ENCODE measurements around the gene KHSRP.
"Not testable (repeated sequence)": the region's sequence is repeated elsewhere in the genome, so short reads cannot be mapped to it uniquely, and the experiment has no call there.

Gene KHSRP

DNA sequence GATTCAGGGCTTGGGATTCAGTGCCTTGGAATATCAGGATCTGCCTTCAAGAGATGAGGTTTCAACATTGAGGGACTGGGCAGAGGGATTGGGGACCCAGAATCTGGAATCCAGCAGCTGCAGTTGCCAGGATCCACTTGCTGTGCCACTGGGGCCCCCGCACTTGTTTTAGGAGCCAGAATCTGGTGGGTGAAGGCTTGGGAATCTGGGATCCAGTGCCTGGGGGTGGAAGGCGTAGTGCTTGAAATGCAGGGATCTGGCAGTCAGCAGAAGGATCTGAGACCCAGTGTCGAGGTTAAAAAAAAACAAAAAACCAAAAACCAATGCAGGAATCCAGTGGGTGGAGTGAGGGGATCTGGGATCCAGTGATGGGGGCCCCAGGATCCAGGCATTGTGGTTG lies 16.3 kb upstream of the KHSRP start:
- TF ChIP-seq POLR2A (IDR thresholded peaks at IDR 0.05; ENCODE audit: low read length) (no peak), GATA1 (IDR thresholded peaks at IDR 0.05; ENCODE audit: low read depth, low read length) (no peak)
- no peak for DNase-seq

DNA sequence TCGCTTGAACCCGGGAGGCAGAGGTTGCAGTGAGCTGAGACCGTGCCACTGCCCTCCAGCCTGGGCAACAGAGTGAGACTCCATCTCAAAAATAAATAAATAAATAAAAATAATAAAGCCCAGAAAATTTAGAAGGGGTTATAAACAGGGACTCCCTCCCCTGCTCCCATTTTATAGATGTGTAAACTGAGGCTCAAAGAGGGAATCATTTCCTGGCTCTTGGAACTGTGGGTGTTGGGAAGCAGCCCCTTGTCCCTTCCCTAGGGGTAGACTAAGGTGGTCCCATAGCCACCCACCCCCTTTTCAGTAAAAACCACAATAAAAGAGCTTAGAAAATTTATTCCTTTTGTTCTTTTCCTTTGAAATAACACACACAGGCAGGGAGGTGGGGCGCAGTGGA lies 15.1 kb upstream of the KHSRP start:
- TF ChIP-seq POLR2A (IDR thresholded peaks at IDR 0.05; ENCODE audit: low read length), result no peak
- no peak for TF ChIP-seq GATA1 (IDR thresholded peaks at IDR 0.05; ENCODE audit: low read depth, low read length)
- DNase-seq, result no peak

GRCh38 chr19:6433663-6434062 lies 9.1 kb upstream of the KHSRP start, which contains the start of gene SLC25A41:
TSS of gene SLC25A41 (minus strand) at chr19:6433763. CDS start at chr19:6433693, 70 bp downstream.
- DNase-seq, result no peak
- TF ChIP-seq GATA1 (IDR thresholded peaks at IDR 0.05; ENCODE audit: low read depth, low read length), result no peak
- no peak for TF ChIP-seq POLR2A (IDR thresholded peaks at IDR 0.05; ENCODE audit: low read length)

DNA sequence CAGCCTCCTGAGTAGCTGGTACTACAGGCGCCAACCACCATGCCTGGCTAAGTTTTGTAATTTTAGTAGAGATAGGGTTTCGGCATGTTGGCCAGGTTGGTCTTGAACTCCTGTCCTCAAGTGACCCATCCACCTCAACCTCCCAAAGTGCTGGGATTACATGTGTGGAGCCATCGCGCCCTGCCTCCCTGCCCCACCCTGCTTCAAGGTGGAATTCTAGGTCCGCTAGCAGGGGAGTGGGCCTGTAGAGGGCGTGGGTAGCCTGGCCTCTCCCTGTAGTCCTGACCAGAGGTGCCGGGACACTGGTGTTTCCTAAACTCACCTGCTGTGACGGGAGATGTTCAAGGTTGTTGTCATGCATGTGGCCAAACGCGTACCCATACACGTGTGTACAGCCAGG lies 8.6 kb upstream of the KHSRP start:
- TF ChIP-seq GATA1 (IDR thresholded peaks at IDR 0.05; ENCODE audit: low read depth, low read length) (no peak), POLR2A (IDR thresholded peaks at IDR 0.05; ENCODE audit: low read length) (no peak)
- DNase-seq, result no peak

GRCh38 chr19:6431891-6432290 lies 7.3 kb upstream of the KHSRP start:
- DNase-seq, result no peak
- no peak for TF ChIP-seq POLR2A (IDR thresholded peaks at IDR 0.05; ENCODE audit: low read length)
- no peak for TF ChIP-seq GATA1 (IDR thresholded peaks at IDR 0.05; ENCODE audit: low read depth, low read length)

DNA sequence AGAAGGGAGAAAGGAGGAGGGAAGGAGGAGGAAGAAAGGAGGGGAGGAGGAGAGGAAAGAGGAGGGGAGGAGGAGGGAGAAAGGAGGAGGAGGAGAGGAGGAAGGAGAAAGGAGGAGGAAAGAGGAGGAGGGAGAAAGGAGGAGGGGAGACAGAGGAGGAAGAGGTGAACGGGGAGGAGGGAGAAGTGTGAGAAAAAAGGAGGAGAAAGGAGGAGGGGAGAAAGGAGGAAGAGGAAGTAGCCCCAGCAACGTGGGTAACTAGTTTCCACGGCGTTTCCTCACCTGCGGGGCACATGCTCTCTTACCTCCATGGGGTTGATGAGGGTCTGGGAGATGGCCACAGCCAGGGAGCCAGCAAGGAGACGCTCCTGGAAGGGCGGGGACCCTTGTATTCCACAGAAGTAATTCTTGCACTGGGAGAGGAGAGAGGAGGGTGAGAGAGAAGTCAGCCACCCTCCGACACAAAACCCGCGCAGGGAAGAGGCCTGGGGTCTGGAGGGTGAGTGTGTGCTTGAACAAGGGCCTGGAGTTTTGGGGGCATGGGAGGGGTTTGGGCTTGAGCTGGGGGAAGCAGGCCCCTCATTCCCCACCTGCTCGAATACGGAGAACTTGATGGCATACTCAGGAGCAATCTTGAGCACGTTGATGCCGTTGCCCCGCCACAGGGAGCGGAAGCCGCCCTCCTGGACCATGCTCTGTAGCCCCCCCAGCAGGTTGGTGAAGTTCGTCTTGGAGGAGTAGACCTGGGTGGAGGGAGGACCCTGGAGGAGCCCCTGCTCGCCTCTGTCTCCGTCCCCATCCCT lies 5.0 kb upstream of the KHSRP start:
- DNase-seq, result no peak
- TF ChIP-seq GATA1 (IDR thresholded peaks at IDR 0.05; ENCODE audit: low read depth, low read length) (no peak), POLR2A (IDR thresholded peaks at IDR 0.05; ENCODE audit: low read length) (no peak)

- DNase-seq, result not testable (repeated sequence)
Observed at GRCh38 chr19:6428692-6429418, 4.2 kb upstream of the KHSRP start.

DNA sequence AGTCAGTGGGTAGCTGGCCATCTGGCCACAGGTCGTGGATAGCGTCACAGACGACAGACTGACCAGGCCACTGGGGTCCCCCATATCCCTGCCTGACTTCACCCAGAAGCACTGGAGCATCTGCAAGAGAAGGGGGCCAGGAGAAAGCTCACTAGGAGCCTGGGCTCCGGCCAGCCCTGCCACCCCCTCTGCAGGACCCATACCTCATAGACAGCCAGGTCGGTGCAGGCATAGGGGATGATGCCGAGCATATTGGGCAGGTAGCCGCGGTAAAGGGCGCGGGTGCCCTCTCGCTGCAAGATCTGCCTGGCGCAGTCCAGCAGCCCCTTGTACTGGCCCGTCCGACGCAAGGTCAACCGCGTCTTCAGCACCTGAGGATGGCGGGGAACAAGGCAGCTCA lies 2.5 kb upstream of the KHSRP start:
- no peak for TF ChIP-seq GATA1 (IDR thresholded peaks at IDR 0.05; ENCODE audit: low read depth, low read length)
- TF ChIP-seq POLR2A (IDR thresholded peaks at IDR 0.05; ENCODE audit: low read length), result no peak

GRCh38 chr19:6425732-6426620 lies 1.4 kb upstream of the KHSRP start:
- TF ChIP-seq POLR2A (IDR thresholded peaks at IDR 0.05; ENCODE audit: low read length) (no peak), GATA1 (IDR thresholded peaks at IDR 0.05; ENCODE audit: low read depth, low read length) (no peak)
- DNase-seq, result peak in 1 of 2 experiments; percentile 42

More for the DNA sequence above, 2.5 kb upstream of the KHSRP start:
- DNase-seq, result no peak

DNA sequence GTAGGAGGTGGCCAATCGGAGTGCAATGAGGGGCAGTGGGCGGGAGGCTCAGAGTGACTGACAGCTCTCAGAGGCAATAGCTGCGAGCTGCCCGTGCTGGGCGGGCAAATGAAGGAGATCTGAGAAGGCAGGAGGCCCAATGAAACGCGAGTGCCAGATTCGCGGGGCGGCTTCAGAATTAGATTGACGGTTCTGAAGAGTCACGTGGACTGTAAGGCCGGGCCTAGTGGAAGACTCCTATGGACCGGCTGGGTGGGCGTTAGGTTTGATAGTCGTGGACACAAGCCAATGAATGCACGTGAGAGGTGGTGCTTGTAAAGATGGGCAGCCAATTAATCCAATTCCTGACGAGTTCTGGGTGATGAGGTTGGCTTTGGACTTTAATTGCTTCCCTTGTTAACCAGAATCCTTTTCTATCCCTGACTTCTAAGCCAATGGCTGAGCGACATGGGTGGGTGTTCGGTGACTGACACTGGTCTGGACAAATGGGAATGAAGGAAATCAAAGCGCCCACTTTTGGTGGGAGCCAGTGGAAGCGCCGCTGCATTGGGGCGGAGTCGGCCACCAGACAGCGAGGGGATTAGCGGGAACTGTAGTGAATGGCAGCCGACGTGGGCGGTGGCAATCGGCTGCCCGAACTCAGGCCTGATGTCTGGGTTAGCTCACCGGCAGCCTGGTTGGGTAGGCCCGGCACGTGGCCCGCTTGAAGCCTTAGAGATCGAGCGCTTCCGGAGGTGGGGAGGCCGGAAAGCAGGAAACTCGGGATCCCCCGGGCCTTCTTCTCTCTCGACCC lies 524 bp upstream of the KHSRP start:
- DNase-seq, result peak; percentile 100
- no peak for TF ChIP-seq POLR2A (IDR thresholded peaks at IDR 0.05; ENCODE audit: low read length)
- TF ChIP-seq GATA1 (IDR thresholded peaks at IDR 0.05; ENCODE audit: low read depth, low read length), result no peak

DNA sequence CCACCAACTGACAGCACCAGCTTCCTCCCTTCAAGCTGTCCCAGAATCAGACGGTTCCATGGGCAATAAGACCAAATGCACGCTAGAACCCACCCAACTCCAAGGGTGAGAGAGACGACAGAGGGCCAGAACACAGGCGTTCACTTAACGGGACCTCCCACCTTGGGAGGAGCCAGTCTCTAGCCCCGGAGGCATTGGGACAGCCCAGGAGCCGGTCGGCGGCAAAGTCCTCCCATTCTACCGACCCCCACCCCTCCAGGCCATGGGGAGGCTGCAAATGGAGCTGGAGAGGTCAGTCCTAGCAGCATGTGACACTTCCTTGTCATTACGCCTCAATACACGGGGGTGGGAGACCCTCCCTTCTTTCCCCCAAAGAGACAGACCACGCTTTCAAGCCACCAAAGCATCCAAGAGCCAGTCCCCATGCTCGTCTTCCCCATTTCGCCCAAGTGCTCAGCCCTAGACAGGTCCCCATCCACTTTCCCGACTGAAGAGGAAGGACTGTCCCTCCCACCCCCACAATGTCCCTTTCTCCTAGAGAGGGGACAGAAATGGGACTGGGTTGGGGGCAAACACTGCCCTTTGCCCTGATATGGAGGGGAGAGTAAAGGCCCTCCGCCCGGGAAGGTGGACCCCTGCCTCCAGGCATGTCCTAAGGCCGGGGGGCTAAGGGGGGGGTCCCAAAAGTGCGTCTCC lies 964 bp downstream of the KHSRP start:
- peak; percentile 72 to 77 for DNase-seq
- no peak for TF ChIP-seq GATA1 (IDR thresholded peaks at IDR 0.05; ENCODE audit: low read depth, low read length)
- no peak for TF ChIP-seq POLR2A (IDR thresholded peaks at IDR 0.05; ENCODE audit: low read length)

DNA sequence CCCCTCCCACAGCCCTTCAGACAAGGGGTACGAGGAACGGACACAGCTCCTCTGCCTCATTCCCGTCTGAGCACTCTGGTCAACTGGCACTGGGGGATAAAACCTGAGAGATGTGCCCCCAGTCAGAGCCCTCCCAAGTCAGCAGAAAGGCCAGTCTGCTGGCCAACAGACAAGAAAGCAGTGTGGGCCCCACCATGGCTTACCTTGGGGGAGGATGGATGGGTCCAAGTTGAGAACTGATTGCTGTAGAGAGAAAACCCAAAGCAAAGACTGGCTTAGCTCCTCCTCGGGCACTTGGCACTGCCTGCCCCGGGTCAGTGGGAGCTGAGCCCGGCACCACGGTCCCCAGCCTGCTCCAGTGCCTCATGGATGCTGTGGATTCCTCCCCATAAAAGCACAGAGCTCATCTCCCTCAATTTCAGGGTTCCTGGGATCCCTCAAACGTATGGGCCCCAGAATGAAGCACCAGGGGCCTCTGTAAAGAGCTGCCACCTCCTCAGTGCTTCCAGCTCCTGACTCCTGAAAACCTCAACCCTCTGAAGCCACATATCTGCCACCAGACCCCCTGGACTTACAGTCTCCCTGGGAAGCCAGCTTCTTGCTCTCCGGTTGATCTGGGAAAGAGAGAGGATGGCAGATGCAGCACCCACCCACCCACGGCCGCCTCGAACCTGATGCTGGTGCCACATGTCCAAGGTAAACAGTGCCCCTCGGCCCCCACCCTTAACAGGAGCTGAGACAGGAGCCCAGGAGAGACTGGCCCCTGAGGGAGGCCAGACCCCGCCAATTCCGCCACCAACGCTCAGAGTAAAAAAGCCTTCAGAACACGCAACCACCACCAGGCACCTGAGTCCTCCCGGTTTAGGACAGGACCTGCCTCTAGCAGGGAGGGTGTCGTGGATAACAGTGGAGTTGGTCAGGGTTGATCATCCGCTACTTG lies 3.3 kb downstream of the KHSRP start:
- TF ChIP-seq POLR2A (IDR thresholded peaks at IDR 0.05; ENCODE audit: low read length) (no peak), GATA1 (IDR thresholded peaks at IDR 0.05; ENCODE audit: low read depth, low read length) (no peak)
- no peak for DNase-seq

All from erythroblast (primary cell).